ENCODE data around the gene PGAM4.
"Not testable (repeated sequence)": the region's sequence is repeated elsewhere in the genome, so short reads cannot be mapped to it uniquely, and the experiment has no call there.

PGAM4 gene

DNA sequence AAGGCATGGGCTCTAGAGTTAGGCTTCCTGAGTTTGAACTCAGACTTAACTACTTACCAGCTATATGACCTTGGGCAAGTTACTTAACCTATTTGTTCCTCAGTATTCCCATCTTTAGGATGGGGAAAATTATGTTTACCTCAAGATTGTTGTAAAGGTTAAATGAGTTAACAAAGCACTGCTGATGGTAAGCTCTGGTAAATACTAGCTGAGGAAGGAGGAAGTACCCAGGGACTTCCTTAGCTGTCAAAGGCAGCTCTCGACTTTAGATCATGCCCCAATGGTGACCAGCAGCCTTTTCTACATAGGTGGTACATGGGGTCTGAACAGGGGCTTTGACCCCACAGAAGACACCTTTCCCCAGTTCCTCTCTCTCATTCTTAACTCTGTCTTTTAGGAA, 38.9 kb downstream of the PGAM4 start:
- no peaks in the 10 kb centered on the region for H3K27me3 ChIP-seq (ENCODE audit: control insufficient read depth in 1 of 2, insufficient read depth in 2 of 2, low read length in 2 of 2)
- no peak overlapping the region for H3K9ac ChIP-seq (ENCODE audit: low read length in 2 of 2)
- no peaks in the 10 kb centered on the region for H3K4me1 ChIP-seq (ENCODE audit: control insufficient read depth, insufficient read depth, low read length)
- no peaks in the 10 kb centered on the region for H3K36me3 ChIP-seq (ENCODE audit: control insufficient read depth in 2 of 2, insufficient read depth in 2 of 2, low read length in 2 of 2)
- H3K27ac ChIP-seq (ENCODE audit: low read length): no peak overlapping the region
- H3K9me3 ChIP-seq (ENCODE audit: control insufficient read depth in 2 of 2, low read length in 2 of 2): no peaks in the 10 kb centered on the region
- no peak overlapping the region for H3K4me3 ChIP-seq (ENCODE audit: low read length in 2 of 2)

GRCh38 chrX:77925764-77926163, 43.7 kb downstream of the PGAM4 start:
- Histone ChIP-seq H3K4me3 (ENCODE audit: low read length in 2 of 2) (no peak overlapping the region), H3K27me3 (ENCODE audit: control insufficient read depth in 1 of 2, insufficient read depth in 2 of 2, low read length in 2 of 2) (no peaks in the 10 kb centered on the region), H3K9ac (ENCODE audit: low read length in 2 of 2) (no peak overlapping the region), H3K36me3 (ENCODE audit: control insufficient read depth in 2 of 2, insufficient read depth in 2 of 2, low read length in 2 of 2) (no peaks in the 10 kb centered on the region), H3K27ac (ENCODE audit: low read length) (no peak overlapping the region), H3K4me1 (ENCODE audit: control insufficient read depth, insufficient read depth, low read length) (no peaks in the 10 kb centered on the region), H3K9me3 (ENCODE audit: control insufficient read depth in 2 of 2, low read length in 2 of 2) (no peaks in the 10 kb centered on the region)

GRCh38 chrX:77924320-77924859, 45.0 kb downstream of the PGAM4 start:
- Histone ChIP-seq H3K36me3 (ENCODE audit: control insufficient read depth in 2 of 2, insufficient read depth in 2 of 2, low read length in 2 of 2) (no peaks in the 10 kb centered on the region), H3K4me1 (ENCODE audit: control insufficient read depth, insufficient read depth, low read length) (no peaks in the 10 kb centered on the region), H3K9ac (ENCODE audit: low read length in 2 of 2) (no peak overlapping the region), H3K27me3 (ENCODE audit: control insufficient read depth in 1 of 2, insufficient read depth in 2 of 2, low read length in 2 of 2) (no peaks in the 10 kb centered on the region), H3K4me3 (ENCODE audit: low read length in 2 of 2) (no peak overlapping the region), H3K9me3 (ENCODE audit: control insufficient read depth in 2 of 2, low read length in 2 of 2) (no peaks in the 10 kb centered on the region), H3K27ac (ENCODE audit: low read length) (no peak overlapping the region)

GRCh38 chrX:77922787-77923186, 46.7 kb downstream of the PGAM4 start:
- H3K36me3 ChIP-seq (ENCODE audit: control insufficient read depth in 2 of 2, insufficient read depth in 2 of 2, low read length in 2 of 2): no peaks in the 10 kb centered on the region
- no peaks in the 10 kb centered on the region for H3K27me3 ChIP-seq (ENCODE audit: control insufficient read depth in 1 of 2, insufficient read depth in 2 of 2, low read length in 2 of 2)
- H3K9ac ChIP-seq (ENCODE audit: low read length in 2 of 2): no peak overlapping the region
- no peaks in the 10 kb centered on the region for H3K4me1 ChIP-seq (ENCODE audit: control insufficient read depth, insufficient read depth, low read length)
- no peak overlapping the region for H3K4me3 ChIP-seq (ENCODE audit: low read length in 2 of 2)
- H3K9me3 ChIP-seq (ENCODE audit: control insufficient read depth in 2 of 2, low read length in 2 of 2): no peaks in the 10 kb centered on the region
- no peak overlapping the region for H3K27ac ChIP-seq (ENCODE audit: low read length)

- H3K36me3 ChIP-seq (ENCODE audit: control insufficient read depth in 2 of 2, insufficient read depth in 2 of 2, low read length in 2 of 2); H3K9ac ChIP-seq (ENCODE audit: low read length in 2 of 2); H3K27ac ChIP-seq (ENCODE audit: low read length); H3K4me1 ChIP-seq (ENCODE audit: control insufficient read depth, insufficient read depth, low read length); H3K9me3 ChIP-seq (ENCODE audit: control insufficient read depth in 2 of 2, low read length in 2 of 2); H3K27me3 ChIP-seq (ENCODE audit: control insufficient read depth in 1 of 2, insufficient read depth in 2 of 2, low read length in 2 of 2); H3K4me3 ChIP-seq (ENCODE audit: low read length in 2 of 2): not testable (repeated sequence)
Measured at GRCh38 chrX:77919370-77919769, 50.1 kb downstream of the PGAM4 start.

DNA sequence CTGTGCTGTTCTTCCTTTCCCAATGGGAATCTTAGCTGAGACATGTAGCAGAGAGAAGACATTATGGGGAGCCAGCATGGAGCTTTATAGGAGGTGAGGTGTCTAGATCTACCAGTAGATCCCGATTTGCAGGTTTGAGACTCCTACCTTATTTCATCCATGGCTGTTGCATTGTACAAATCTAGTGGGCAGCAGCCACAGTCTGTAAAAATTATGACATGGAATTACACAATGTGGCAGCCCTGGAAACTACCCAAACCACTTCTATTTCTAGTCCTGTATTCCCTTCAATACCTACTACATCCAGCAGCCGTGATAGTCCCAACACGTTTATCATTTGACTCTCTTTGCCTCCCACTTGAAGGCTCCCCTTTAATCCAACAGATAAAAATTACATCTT, 50.9 kb downstream of the PGAM4 start:
- Histone ChIP-seq H3K9ac (ENCODE audit: low read length in 2 of 2) (no peak overlapping the region), H3K4me3 (ENCODE audit: low read length in 2 of 2) (no peak overlapping the region), H3K4me1 (ENCODE audit: control insufficient read depth, insufficient read depth, low read length) (no peaks in the 10 kb centered on the region), H3K27me3 (ENCODE audit: control insufficient read depth in 1 of 2, insufficient read depth in 2 of 2, low read length in 2 of 2) (no peaks in the 10 kb centered on the region), H3K9me3 (ENCODE audit: control insufficient read depth in 2 of 2, low read length in 2 of 2) (no peaks in the 10 kb centered on the region), H3K36me3 (ENCODE audit: control insufficient read depth in 2 of 2, insufficient read depth in 2 of 2, low read length in 2 of 2) (no peaks in the 10 kb centered on the region), H3K27ac (ENCODE audit: low read length) (no peak overlapping the region)

Data from stomach smooth muscle (tissue), 2 donors.